Hepatic stellate cell (primary cell): ENCODE measurements around the gene ZNF536.

ENCODE experiments used
- DNase-seq: peaks from one replicate; pipeline ENCODE4 v3.0.0; 2011; ENCODE audit warnings: low spot score

ZNF536 gene

GRCh38 chr19:30371960-30372824, at the start of gene ZNF536:
Gene ZNF536, plus strand, starts transcription at chr19:30372384. Its CDS starts 71,179 bp downstream, at chr19:30443563.
- DNase-seq: no peak

GRCh38 chr19:30322641-30323320, 49.4 kb upstream of the ZNF536 start:
- no peak for DNase-seq

GRCh38 chr19:30323904-30324303, 48.3 kb upstream of the ZNF536 start:
- no peak for DNase-seq

GRCh38 chr19:30324982-30325381, 47.2 kb upstream of the ZNF536 start:
- DNase-seq: no peak

GRCh38 chr19:30325676-30326392, 46.4 kb upstream of the ZNF536 start:
- DNase-seq: no peak

GRCh38 chr19:30326393-30326710, 45.8 kb upstream of the ZNF536 start:
- DNase-seq: no peak

GRCh38 chr19:30327331-30327730, 44.9 kb upstream of the ZNF536 start:
- DNase-seq: no peak

- DNase-seq: no peak
Observed at GRCh38 chr19:30328096-30328495, 44.1 kb upstream of the ZNF536 start.

GRCh38 chr19:30330266-30330665, 41.9 kb upstream of the ZNF536 start:
- DNase-seq: no peak

GRCh38 chr19:30332445-30333234, 39.5 kb upstream of the ZNF536 start:
- no peak for DNase-seq

- DNase-seq: no peak
Observed at GRCh38 chr19:30333291-30334065, 38.7 kb upstream of the ZNF536 start.

- no peak for DNase-seq
Observed at GRCh38 chr19:30334841-30335240, 37.3 kb upstream of the ZNF536 start.

GRCh38 chr19:30335306-30335886, 36.8 kb upstream of the ZNF536 start:
- no peak for DNase-seq

- DNase-seq: no peak
Observed at GRCh38 chr19:30336290-30336689, 35.9 kb upstream of the ZNF536 start.

- DNase-seq: no peak
Observed at GRCh38 chr19:30338041-30338456, 34.1 kb upstream of the ZNF536 start.

GRCh38 chr19:30338878-30339623, 33.1 kb upstream of the ZNF536 start:
- no peak for DNase-seq

GRCh38 chr19:30339624-30340525, 32.3 kb upstream of the ZNF536 start:
- no peak for DNase-seq

GRCh38 chr19:30340771-30341561, 31.2 kb upstream of the ZNF536 start:
- no peak for DNase-seq
